A204.1 (cell line): ENCODE results near the gene OR52K2.
"Not testable (repeated sequence)": the region's sequence is repeated elsewhere in the genome, so short reads cannot be mapped to it uniquely, and the experiment has no call there.

Experiments used
- FAIRE-seq: peaks from 2 replicates; lab custom pipeline; 2012; peaks lifted over from hg19 to GRCh38; lab: Jason Lieb, UNC

Gene OR52K2

DNA sequence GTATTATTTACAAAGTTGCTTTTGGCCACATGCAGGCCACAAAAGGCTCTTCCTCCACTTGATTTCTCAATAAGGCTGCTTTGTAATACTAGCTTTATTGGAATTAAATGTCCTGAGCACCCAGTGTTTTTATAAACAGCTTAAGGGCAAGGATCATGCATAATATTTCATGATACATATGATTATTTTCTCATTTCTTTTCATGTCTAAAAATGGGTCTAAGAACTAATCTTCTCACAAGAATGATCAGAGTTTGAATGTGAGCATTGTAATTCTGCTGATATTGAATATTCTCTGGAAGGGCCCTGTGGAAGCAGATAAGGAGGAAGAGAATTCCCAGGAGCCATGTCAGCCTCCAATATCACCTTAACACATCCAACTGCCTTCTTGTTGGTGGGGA is at the start of gene OR52K2:
Gene OR52K2 (plus strand): TSS at position 301 of the 400 bp plus-strand sequence. CDS start 45 bp downstream, at position 346.
- no peak for FAIRE-seq

DNA sequence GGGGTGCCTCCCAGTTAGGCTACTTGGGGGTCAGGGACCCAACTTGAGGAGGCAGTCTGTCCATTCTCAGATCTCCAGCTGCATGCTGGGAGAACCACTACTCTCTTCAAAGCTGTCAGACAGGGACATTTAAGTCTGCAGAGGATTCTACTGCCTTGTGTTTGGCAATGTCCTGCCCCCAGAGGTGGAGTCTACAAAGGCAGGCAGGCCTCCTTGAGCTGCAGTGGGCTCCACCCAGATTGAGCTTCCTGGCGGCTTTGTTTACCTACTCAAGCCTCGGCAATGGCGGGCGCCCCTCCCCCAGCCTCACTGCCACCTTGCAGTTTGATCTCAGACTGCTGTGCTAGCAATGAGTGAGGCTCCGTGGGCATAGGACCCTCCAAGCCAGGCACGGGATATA is 42.9 kb upstream of the OR52K2 start:
- FAIRE-seq = not testable (repeated sequence)

GRCh38 chr11:4416306-4416705 is 32.8 kb upstream of the OR52K2 start:
- no peak for FAIRE-seq

DNA sequence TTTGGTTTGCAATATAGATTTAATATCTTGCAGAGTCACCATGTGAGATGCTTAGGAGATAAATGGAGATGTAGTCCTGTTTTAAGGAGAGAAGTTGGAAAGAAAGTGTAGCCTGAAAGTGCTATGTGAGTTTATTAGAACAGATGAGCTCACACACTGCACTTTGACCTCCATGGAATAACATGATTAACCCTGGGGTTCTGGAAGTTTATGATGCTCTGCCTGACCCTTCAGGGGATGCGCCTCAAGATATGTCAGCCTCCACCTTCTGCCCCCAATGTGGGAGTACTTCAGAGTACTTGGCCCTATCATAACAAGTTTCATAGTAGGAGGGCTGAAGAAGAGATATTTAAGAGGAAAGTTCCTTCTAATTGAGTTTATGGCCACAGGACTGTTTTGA is 32.3 kb upstream of the OR52K2 start:
- no peak for FAIRE-seq

DNA sequence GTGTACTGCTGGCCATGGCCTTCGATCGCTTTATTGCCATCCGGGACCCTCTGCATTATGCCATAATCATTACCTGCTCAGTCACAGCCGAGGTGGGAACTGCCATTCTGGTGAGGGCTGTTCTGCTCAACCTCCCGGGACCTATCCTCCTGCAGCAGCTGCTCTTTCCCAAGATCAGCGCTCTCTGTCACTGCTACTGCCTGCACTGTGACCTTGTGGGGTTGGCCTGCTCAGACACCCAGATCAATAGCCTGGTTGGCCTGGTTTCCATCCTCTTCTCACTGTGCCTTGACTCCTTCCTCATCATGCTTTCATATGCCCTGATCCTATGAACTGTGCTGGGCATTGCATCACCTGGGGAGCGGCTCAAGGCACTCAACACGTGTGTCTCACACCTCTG is 30.7 kb upstream of the OR52K2 start:
- no peak for FAIRE-seq

DNA sequence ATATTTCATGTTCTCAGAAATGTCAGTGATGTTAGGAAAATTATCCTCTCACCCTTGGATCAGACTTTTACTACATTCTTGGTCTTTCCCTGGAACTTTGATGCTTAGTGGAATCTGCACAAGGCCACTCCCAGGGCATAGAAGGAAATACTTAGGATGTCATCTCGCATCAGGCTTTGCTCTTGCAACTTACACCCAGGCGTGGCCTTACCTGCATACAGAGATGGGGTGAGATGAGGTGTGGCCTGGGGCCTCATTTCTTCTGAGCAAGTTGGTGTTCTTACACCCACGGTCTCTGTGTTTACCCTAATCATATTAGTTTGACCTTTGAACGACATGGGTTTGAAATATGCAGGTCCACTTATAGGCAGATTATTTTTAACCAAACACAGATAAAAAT is 19.0 kb upstream of the OR52K2 start:
- no peak for FAIRE-seq

- FAIRE-seq = no peak
Measured at GRCh38 chr11:4433856-4434255, 15.2 kb upstream of the OR52K2 start.

DNA sequence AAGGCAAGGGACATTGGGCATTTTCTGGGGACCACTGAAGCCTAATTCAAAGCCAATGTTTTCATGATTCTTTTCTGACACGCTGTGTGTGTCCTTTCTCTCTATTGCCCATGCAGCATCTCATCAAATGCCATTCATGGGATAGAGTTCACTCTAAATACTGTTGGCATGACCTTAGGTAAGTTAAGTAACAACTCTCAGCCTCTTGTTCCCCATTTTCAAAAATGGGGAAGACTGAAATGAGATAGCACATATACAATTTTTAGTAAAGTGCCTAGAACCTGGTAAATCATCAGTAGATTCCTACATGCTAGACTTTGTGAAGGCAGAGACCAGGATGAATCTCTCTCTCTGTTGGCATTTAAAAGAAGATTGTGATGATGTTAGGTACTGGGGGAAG is 12.7 kb upstream of the OR52K2 start:
- no peak for FAIRE-seq

GRCh38 chr11:4441515-4441914 is 7.6 kb upstream of the OR52K2 start:
- no peak for FAIRE-seq

- no peak for FAIRE-seq
Measured at GRCh38 chr11:4443232-4443891, 5.7 kb upstream of the OR52K2 start.

DNA sequence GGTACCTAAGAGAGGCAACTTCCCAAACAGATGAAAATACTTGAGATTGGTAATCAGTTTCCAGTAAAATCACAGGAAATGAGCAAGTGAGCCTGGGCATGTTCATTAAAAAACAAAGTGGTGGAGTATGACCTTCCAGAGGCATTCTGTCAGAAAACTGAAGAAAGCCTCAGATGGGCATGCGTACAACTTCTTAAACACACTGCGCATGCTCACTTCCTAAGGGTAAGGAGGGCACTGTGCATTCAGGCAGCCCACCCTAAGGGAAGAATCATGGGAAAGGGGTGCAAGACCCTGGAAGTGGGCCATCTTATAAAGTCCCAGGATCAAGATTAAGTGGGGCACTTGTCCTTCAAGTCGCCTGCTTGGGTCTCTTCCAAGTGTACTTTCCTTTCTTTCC is 4.0 kb downstream of the OR52K2 start:
- no peak for FAIRE-seq

DNA sequence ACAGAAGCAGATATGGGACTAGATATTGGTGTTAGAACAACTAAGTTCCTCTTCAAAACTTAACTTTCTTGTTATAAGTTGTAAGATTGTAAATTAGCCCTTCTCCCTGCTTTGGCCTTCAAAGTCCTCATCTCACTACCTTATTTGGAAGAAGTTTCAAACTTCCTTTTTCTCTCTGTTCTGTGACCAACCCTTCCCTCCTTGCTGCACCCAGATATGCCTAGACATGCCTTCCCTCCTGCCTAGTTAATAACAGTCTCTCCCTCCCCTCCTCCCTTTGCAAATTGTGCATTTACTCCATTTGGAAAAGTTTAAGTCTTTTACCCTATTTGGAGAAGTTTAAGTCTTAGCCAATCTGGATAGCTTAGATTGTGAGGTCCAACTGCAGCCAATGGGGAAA is 4.9 kb downstream of the OR52K2 start:
- FAIRE-seq = no peak

GRCh38 chr11:4455419-4455818 is 6.3 kb downstream of the OR52K2 start:
- FAIRE-seq = no peak

DNA sequence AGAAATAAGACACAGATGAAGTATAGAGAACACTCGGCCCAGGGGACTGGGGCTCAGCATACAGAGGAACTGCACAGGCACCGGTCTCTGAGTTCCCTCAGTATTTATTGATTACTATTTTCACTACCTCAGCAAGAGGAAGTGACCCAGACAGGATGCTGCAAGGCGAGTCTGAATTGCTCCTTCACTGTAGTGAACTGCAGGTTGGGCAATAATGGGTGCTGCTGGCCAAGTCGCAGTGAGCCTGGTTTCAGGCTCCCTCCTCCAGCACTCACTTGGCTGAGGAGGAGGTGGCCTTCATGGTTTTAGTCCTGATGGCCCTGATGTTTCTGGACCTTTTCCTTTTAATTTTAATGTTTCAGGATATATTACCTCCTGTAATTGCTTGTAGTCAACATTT is 10.4 kb downstream of the OR52K2 start:
- FAIRE-seq = no peak

DNA sequence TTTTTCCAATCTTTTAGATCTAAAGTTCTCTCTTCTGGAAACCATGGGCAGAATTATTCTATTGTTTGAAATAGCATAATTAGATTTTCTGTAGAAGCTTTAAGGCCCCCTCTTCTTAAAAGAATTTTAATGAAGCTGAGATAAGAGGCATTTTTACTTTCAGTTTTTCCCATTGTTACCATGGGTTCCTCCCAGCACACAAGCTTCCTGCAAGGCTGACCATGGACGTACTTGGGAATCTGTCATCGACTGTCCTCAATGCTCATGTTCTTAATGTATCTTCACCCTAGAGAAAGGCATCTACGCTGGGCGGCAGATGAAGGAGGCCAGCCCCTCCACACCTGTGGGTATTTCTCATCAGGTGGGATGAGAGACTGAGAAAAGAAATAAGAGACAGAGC is 11.1 kb downstream of the OR52K2 start:
- no peak for FAIRE-seq

GRCh38 chr11:4464216-4465159 is 15.4 kb downstream of the OR52K2 start:
- FAIRE-seq = no peak

DNA sequence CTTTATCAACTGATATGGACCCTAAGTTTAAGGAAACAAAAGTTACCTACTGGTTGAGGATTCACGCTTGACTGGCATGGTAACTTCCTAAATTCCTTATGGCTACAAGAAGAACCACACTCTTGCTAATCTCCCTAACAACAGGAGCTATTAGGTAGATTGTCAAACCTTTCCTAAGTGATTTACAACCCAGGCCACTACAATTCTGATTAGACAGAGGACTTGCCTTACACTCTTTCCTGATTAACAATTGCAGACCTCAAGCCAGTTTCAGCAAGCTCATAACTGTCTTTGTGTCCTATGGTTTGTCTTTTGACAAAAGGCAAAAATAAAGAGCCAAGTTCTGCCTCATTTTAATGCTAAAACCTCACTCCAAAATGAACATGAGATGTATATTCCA is 16.3 kb downstream of the OR52K2 start:
- FAIRE-seq = no peak

DNA sequence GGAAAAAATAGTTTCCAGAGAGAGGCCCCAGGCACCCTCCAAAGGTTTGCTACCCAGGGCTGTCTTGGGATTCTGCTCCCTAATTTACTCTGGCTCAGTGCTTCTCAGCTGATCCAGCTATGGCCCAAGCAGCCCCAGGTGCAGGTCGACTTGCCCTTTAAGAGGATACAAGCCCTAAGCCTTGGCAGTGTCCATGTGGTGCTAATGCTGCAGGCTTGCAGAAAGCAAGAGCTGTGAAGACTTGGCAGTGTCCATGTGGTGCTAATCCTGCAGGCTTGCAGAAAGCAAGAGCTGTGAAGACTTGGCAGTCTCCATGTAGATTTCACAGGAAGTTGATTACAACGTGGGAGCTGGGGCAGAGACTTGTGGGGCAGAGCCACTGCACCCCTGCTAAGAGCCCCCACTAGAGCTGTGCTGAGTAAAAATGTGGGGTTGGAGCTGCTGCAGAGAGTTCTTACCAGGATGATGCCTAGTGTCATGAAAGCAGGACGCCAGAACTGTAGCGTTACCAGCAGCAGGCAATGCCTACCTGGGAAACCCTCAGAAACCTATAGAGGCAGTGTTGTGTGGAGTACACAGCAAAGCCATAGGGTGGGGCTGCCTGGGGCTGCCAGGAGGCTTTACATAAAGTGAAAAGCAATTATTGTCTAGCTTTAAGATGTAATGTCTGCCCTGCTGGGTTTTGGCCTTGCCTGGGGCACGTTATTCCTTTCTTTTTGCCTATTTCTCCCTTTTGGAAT is 17.2 kb downstream of the OR52K2 start:
- no peak for FAIRE-seq

DNA sequence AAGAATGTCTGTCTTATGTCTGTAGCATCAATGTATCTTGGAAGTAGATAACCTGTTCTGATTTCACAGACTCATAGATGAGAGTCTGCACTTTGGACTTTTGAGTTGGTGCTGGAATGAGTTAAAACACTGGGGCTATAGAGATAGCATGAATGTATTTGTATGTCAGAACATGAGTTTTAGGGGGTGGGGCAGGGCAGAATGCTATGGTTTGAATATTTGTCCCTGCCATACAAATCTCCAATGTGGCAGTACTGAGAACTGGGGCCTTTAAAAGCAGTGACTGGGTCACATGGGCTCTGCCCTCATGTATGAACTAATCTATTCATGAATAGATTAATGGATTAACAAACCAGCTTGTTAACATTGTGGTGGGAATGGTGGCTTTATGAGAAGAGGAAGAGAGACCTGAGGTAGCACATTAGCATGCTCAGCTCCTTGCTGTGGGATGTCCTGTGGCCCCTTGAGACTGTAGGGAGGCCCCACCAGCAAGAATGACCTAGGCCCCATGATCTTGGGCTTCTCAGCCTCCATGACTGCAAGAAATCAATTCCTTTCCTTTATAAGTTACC is 17.9 kb downstream of the OR52K2 start:
- FAIRE-seq = no peak

GRCh38 chr11:4467811-4468606 is 18.9 kb downstream of the OR52K2 start:
- FAIRE-seq = no peak

- no peak for FAIRE-seq
Measured at GRCh38 chr11:4479644-4480043, 30.5 kb downstream of the OR52K2 start.
